ENCODE measurements around the gene IGSF22.
"Not testable (repeated sequence)": the region's sequence is repeated elsewhere in the genome, so short reads cannot be mapped to it uniquely, and the experiment has no call there.

Gene IGSF22

DNA sequence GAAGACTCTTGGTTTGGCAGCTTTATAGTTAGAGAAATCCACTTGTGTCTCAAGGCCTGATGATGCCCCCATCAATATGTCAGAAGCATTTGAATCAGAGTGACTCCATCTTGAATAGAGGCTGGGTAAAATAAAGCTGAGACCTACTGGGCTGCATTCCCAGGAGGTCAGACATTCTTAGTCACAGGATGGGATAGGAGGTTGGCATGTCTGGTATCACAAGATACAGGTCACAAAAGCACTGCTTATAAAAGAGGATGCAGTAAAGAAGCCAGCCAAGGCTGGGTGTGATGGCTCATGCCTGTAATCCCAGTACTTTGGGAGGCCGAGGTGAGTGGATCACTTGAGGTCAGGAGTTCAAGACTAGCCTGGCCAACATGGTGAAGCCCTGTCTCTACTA is 44.0 kb downstream of the IGSF22 start:
- DNase-seq: not testable (repeated sequence)

DNA sequence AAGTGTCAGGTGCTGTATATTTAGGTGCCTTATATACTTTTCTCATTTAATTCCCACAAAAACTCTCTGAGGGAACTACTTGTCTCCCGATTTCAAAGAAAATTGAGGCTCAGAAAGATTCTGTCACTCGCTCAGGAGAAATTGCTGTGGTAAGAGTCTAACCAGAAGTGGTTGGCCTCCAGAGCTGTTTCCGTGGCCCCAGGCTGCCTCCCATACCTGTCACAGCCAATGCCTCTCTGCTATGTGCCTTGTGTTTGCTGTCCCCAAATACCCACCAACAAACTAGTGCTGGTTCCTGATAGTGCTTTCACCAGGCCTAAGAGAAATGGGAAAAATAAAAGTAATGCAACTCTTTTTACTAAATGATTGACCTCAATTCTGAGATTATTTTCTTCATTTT is 48.4 kb downstream of the IGSF22 start:
- DNase-seq: peak; percentile 64

GRCh38 chr11:18676803-18677202 is 49.2 kb downstream of the IGSF22 start:
- no peak for DNase-seq

DNA sequence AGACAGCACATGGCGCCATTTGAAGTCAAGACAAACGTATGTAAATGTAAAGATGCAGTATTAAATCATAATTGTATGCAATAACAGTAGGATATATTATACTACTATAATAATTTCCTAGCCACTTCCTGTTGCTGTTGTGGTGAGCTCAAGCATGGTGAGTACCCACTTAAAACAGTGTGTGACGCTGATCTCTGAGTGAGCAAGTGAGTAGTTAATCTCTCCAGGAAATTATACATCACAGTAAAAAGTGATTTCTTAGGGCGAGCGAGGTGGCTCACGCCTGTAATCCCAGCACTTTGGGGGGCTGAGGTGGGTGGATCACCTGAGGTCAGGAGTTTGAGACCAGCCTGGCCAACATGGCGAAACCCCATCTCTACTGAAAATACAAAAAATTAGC is 53.8 kb downstream of the IGSF22 start:
- not testable (repeated sequence) for DNase-seq

DNA sequence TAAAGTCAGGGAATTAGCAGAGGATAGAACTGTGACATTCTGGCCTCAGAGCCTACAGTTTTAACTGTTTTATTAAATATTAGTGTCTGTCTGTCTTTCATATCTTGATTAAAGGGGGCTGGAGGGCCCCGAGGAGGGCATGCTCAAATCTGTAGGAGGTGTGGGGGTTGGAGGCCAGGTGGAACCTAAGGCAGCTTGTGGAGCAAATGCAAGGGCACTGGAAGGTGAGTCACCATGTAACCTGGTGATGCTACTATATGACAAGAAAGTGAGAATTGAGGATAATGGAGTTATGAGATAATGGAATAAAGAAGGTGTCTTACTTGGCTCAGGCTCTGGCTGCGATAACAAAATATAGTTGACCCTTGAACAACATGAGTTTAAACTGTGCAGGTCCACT is 54.7 kb downstream of the IGSF22 start:
- DNase-seq: no peak

GRCh38 chr11:18669711-18670110 is 56.3 kb downstream of the IGSF22 start:
- DNase-seq: peak; percentile 75

GRCh38 chr11:18669219-18669596 is 56.8 kb downstream of the IGSF22 start:
- peak; percentile 76 for DNase-seq

- DNase-seq: peak; percentile 54
Observed at GRCh38 chr11:18668131-18668530, 57.9 kb downstream of the IGSF22 start.

DNA sequence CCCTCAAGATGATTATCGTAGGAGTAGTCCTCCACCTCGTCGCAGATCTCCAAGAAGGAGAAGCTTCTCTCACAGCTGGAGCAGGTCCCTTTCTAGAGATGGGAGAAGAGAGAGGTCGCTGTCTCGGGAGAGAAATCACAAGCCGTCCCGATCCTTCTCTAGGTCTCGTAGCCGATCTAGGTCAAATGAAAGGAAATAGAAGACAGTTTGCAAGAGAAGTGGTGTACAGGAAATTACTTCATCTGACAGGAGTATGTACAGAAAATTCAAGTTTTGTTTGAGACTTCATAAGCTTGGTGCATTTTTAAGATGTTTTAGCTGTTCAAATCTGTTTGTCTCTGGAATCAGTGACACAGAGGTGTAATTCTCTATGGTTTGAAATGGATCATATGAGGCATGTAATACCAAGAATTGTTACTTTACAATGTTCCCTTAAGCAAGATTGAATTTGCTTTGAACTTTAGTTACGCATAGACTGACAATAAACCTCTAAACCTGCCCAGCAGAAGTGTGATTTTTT is 60.6 kb downstream of the IGSF22 start:
- DNase-seq: not testable (repeated sequence)

DNA sequence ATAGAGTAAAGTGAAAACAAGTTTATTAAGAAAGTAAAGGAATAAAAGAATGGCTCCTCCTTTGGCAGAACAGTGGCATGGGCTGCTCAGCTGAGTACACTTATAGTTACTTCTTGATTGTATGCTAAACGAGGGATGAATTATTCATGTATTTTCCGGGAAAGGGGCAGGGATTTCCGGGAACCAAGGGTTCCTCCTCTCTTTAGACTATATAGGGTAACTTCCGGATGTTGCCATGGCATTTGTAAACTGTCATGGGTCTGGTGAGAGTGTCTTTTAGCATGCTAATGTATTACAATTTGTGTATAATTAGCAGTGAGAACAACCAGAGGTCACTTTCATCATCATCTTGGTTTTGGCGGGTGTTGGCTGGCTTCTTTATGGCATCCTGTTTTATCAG is 68.3 kb downstream of the IGSF22 start:
- DNase-seq: no peak

Measured in islet precursor cell (in vitro differentiated cells).